HepG2 (cell line): ENCODE measurements around the gene PMEL. TPM values are rescaled to one million over a fixed set of nuclear protein-coding genes. Genes with fewer than 3 reads are reported as not detected.

ENCODE experiments used
- CCDC6 ChIP-seq: sonication (generic); formaldehyde crosslinking; IDR thresholded peaks from 2 replicates; pipeline ENCODE4 v1.8.1; 2022; ENCODE audit warnings: mild to moderate bottlenecking, missing genetic modification reagents, moderate library complexity
- CSRNP2 ChIP-seq: sonication (generic); formaldehyde crosslinking; conservative IDR thresholded peaks from 2 replicates; pipeline ENCODE4 v1.8.0; 2022; ENCODE audit warnings: low read depth, missing genetic modification reagents
- FOXP4 ChIP-seq: sonication (generic); formaldehyde crosslinking; IDR thresholded peaks from 2 replicates; pipeline ENCODE4 v1.4.0; 2020; ENCODE audit warnings: missing genetic modification reagents
- GPN1 ChIP-seq: sonication (generic); formaldehyde crosslinking; IDR thresholded peaks from 2 replicates; pipeline ENCODE4 v1.5.1; 2020; ENCODE audit warnings: missing genetic modification reagents, borderline replicate concordance
- LRRFIP1 ChIP-seq: sonication (generic); formaldehyde crosslinking; conservative IDR thresholded peaks from 2 replicates; pipeline ENCODE4 v1.4.0; 2020; ENCODE audit warnings: missing genetic modification reagents
- NFKB2 ChIP-seq: sonication (generic); formaldehyde crosslinking; IDR thresholded peaks from 2 replicates; pipeline ENCODE4 v1.4.0; 2020; ENCODE audit warnings: missing genetic modification reagents, borderline replicate concordance
- RARA ChIP-seq: IDR thresholded peaks from 2 replicates; pipeline ENCODE4 v1.6.1; 2016; ENCODE audit warnings: missing genetic modification reagents, missing compliant biosample characterization
- RBFOX2 ChIP-seq: fragments of 200-400 bp; formaldehyde crosslinking; IDR thresholded peaks from 2 replicates; pipeline ENCODE4 v1.6.1; 2017; ENCODE audit warnings: low read depth, mild to moderate bottlenecking, low read length
- SCMH1 ChIP-seq: sonication (generic); formaldehyde crosslinking; IDR thresholded peaks from 2 replicates; pipeline ENCODE4 v1.9.0; 2021; ENCODE audit warnings: missing genetic modification reagents, mild to moderate bottlenecking, borderline replicate concordance
- TFDP2 ChIP-seq: sonication (generic); formaldehyde crosslinking; IDR thresholded peaks from 2 replicates; pipeline ENCODE4 v1.4.0; 2020; ENCODE audit warnings: missing genetic modification reagents
- U2AF1 ChIP-seq: fragments of 200-400 bp; formaldehyde crosslinking; optimal IDR thresholded peaks from 2 replicates; pipeline ENCODE3; 2017; ENCODE audit warnings: mild to moderate bottlenecking, low read depth, low read length
- ZFP91 ChIP-seq: sonication (generic); formaldehyde crosslinking; IDR thresholded peaks from 2 replicates; pipeline ENCODE4 v1.9.0; 2022; ENCODE audit warnings: missing genetic modification reagents, mild to moderate bottlenecking, borderline replicate concordance
- ZNF501 ChIP-seq: sonication (generic); formaldehyde crosslinking; IDR thresholded peaks from 2 replicates; pipeline ENCODE4 v1.5.1; 2020; ENCODE audit warnings: mild to moderate bottlenecking, moderate library complexity, missing genetic modification reagents
- ZNF761 ChIP-seq: sonication (generic); formaldehyde crosslinking; conservative IDR thresholded peaks from 2 replicates; pipeline ENCODE4 v1.4.0; 2020; ENCODE audit warnings: mild to moderate bottlenecking, missing genetic modification reagents
- ZXDC ChIP-seq: sonication (generic); formaldehyde crosslinking; IDR thresholded peaks from 2 replicates; pipeline ENCODE4 v1.5.0; 2020; ENCODE audit warnings: mild to moderate bottlenecking, missing genetic modification reagents
- polyA plus RNA-seq, 8 experiments: library from polyadenylated mRNA; depleted of rRNA in 3 of 8; stranded (reverse) in 7 of 8; unstranded in 1 of 8; fragments of >200 nt; fragmentation: Illumina TruSeq in 4 of 8; extraction: Trizol in 4 of 8; gene quantifications; 2 replicates each; pipeline versions ENCODE4 v1.2.1 to v1.2.3, GENCODE V29; 2011 to 2016; ENCODE audit warnings: low read depth in 4 of 8, missing spikeins in 1 of 8, mixed read lengths in 1 of 8; ENCODE audit not compliant: insufficient read depth in 1 of 8
- total RNA-seq, 5 experiments: library from RNA; depleted of rRNA; stranded (reverse); fragments of >200 nt; fragmentation: Illumina TruSeq; extraction: Trizol; gene quantifications; 2 replicates each; pipeline ENCODE4 v1.2.3, GENCODE V29; 2016; ENCODE audit warnings: low read depth in 1 of 5

The PMEL gene
- total and polyA plus RNA-seq, 2 of the 13 experiments (the other 11 are each of a cell fraction or from before 2014, with no cell fraction given): 0.49 to 3.3 TPM

DNA sequence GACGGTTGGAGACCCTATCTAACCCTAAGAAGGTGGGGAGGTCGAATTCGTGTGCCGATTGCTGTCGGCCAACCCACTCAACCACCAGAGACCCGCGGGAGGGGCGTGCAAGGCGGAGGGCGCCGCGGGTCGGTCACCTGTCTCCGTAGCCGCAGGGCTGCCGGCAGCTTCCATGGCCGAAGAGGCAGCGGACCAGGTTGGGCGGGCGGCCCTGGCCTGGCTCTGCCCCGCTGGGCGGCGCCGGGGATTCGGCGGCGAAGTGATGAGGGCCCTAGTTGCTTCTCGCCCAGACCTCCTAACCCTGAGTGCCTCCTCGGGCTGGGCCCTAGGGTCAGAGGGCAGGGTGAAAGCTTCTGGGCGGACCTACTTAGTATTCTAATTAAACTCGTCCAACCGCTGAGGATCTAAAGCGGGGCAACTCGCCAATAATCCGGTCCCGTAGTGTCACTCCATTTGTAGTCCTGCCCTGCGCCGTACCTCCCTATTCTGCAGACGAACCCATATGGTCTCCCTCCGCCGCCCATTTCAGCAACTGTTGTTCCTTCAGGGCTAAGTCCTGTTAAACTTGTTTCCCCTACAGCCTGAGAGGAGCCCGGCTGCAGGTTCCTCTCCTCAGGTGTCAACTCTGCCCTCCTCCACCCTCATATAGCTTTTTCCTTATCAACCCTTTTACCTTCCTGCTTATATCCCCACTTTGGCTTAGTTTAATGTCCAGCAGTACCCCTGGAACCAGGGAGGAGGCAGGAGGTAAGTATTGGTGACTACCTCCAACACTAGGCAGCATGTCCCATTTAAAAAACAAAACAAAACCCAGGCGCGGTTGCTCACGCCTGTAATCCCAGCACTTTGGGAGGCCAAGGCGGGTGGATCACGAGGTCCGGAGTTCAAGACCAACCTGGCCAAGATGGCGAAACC, 38.0 kb downstream of the PMEL start, which contains the start of gene PYM1 (continued):
- TF ChIP-seq ZFP91 (CRISPR knock-in tag): peak; percentile 98; the same call in 1 of the 2 replicates
- no peak for TF ChIP-seq ZXDC (CRISPR knock-in tag)
- TF ChIP-seq CCDC6: no peak
- no peak for TF ChIP-seq CSRNP2 (CRISPR knock-in tag)
- peak; percentile 6; the same call in 1 of the 2 replicates for TF ChIP-seq TFDP2 (CRISPR knock-in tag)
- peak; percentile 92 for TF ChIP-seq RBFOX2
- no peak for TF ChIP-seq SCMH1 (CRISPR knock-in tag)
- TF ChIP-seq RARA (CRISPR knock-in tag): no peak
- no peak for TF ChIP-seq ZNF761 (CRISPR knock-in tag)
- no peak for TF ChIP-seq LRRFIP1
- peak; percentile 18; the same call in 1 of the 2 replicates for TF ChIP-seq ZNF501 (CRISPR knock-in tag)
- TF ChIP-seq U2AF1: peak; percentile 37
- peak; percentile 30; the same call in 1 of the 2 replicates for TF ChIP-seq FOXP4 (CRISPR knock-in tag)
- peak; percentile 42 for TF ChIP-seq NFKB2 (CRISPR knock-in tag)
- no peak for TF ChIP-seq GPN1 (CRISPR knock-in tag)
